Mucosa of stomach (tissue), 1 donor: ENCODE measurements around the gene GNAL.

ENCODE experiments used
- H3K27me3 ChIP-seq: one replicate; pipeline ENCODE4 v1.7.0; 2013; ENCODE audit warnings: mild to moderate bottlenecking, low read length; ENCODE audit not compliant: control insufficient read depth, insufficient read depth
- H3K36me3 ChIP-seq: one replicate; pipeline ENCODE4 v1.7.0; 2013; ENCODE audit warnings: low read length; ENCODE audit not compliant: control insufficient read depth, insufficient read depth
- H3K4me1 ChIP-seq: one replicate; pipeline ENCODE4 v1.7.0; 2013; ENCODE audit warnings: mild to moderate bottlenecking, low read length; ENCODE audit not compliant: control insufficient read depth, insufficient read depth
- H3K4me3 ChIP-seq: one replicate; pipeline ENCODE4 v1.7.0; 2013; ENCODE audit warnings: low read length
- H3K9ac ChIP-seq: one replicate; pipeline ENCODE4 v1.7.0; 2013; ENCODE audit warnings: mild to moderate bottlenecking, low read length, moderate library complexity
- H3K9me3 ChIP-seq: one replicate; pipeline ENCODE4 v1.7.0; 2013; ENCODE audit warnings: mild to moderate bottlenecking, low read length, moderate library complexity; ENCODE audit not compliant: control insufficient read depth
- donor health status: Pancreatic carcinoma.

GNAL gene

DNA sequence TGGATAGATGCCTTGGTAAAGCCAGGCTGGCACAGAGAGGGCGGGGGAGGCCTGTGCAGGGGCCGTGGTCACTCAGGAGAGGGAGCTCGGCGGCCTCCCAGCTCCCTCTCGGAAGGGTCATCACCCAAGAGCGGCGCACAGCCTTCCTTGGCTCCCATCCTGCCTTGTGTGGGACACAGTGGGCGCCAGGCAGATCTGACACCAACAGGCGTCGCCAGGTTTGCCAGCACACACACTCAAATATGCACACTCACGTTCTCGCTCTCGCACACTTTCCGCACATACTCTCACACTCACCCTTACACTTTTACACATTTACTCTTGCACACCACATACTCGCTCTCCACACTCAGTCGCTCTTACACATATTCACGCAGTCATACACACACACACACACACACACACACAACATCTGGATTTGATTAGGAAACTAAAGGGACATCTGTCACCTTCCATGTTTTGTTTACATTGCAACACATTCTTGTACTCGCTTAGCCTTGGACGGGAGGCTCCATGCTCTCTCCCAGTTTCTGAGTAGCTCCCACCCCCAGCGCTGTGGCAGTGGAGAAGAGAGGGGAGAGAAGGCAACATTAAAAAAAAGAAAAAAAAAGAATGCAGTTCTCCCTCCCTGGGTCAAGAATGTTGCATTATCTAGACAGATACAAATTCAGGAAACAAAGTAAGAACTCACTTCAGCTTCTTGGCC lies 172.7 kb downstream of the GNAL start:
- Histone ChIP-seq H3K9me3 (no peaks in the 10 kb centered on the region), H3K27me3 (no peaks in the 10 kb centered on the region), H3K36me3 (no peaks in the 10 kb centered on the region), H3K4me3 (no peak overlapping the region), H3K4me1 (peaks cover 31% of the 10 kb centered on the region), H3K9ac (no peak overlapping the region)

DNA sequence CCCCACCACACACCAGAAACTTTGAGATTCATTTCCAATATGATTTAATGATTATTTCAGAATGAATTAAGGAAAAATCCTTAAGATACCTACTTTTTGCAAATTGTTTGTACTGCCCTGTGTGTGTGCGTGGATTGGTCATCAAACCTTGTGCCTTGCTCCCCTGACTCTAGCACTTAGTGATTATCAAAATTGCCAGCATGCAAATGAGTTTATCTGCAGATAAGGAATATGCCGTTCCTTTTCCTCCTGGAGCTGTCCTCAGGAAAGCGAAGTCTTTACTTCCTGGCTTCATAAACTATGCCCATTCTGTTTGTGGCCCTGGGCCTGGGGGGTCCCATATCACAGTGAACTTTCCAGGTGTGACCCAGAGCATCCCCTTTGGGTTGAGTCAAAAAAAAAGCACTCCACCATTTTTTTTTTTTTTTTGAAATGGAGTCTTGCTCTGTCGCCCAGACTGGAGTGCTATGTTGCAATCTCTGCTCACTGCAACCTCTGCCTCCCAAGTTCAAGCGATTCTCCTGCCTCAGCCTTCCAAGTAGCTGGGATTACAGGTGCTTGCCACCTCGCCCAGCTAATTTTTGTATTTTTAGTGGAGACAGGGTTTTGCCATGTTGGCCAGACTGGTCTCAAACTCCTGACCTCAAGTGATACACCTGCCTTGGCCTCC lies 173.5 kb downstream of the GNAL start:
- Histone ChIP-seq H3K27me3 (no peaks in the 10 kb centered on the region), H3K4me1 (peaks cover 23% of the 10 kb centered on the region), H3K9ac (no peak overlapping the region), H3K4me3 (no peak overlapping the region), H3K36me3 (no peaks in the 10 kb centered on the region), H3K9me3 (no peaks in the 10 kb centered on the region)

DNA sequence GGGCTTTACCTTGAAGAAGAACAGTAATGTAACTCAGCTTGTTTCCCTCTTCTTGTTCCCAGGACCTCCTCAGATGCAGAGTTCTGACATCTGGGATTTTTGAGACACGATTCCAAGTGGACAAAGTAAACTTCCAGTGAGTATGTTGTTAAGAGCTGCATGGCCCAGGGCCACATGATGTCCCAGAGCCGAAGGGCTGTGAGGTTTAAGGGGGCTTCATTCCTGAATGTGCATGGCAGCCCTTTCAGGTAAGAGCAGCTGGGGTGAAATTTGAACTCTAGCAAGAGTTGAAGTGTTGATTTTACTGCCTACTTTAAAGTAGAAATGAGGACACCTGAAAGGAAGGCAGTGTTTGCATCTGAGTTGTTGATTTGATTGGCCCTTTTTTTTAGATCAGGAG lies 175.4 kb downstream of the GNAL start:
- H3K27me3 ChIP-seq, result no peaks in the 10 kb centered on the region
- H3K9ac ChIP-seq, result no peak overlapping the region
- no peaks in the 10 kb centered on the region for H3K36me3 ChIP-seq
- H3K4me1 ChIP-seq, result peaks cover 19% of the 10 kb centered on the region
- H3K9me3 ChIP-seq, result no peaks in the 10 kb centered on the region
- H3K4me3 ChIP-seq, result no peak overlapping the region

DNA sequence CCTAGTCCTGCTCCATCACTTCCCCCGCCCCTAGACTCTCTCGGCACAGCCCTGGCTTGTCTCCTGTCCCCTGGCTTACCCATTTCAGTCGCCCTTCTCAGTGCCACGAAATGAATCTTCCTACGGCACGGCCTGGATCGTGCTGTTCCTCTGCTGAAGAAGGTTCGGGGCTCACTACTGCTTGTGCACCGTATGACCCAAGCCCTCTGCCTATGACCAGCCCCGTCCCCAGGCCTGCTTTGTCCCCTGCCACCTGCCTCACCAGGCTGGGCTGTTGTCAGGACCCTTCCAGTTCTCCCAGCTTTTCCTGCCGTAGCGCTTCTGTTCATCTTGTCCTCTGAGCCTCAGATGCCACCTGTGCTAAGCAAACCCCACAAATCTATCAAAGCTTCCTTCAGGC lies 176.0 kb downstream of the GNAL start:
- peaks cover 13% of the 10 kb centered on the region for H3K4me1 ChIP-seq

DNA sequence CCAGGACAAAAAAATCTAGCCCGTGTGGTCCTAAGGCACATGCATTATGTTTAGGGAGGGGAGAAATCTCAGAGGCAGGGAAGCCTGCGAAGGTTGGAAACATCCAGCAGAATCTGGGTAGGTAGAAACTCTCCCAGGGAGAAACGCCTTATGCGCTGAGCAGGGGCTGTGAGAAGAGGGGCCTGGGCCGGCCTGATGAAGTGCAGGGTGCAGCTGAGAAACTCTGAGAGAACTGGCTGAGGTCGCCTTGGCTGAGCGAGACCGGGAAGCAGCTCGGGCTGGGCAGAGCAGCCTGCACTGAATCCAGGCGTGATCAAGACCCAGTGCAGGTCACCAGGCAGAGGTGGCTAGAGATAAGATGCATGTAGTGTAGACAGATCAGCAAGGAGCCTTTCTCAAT lies 177.3 kb downstream of the GNAL start:
- no peaks in the 10 kb centered on the region for H3K36me3 ChIP-seq
- peaks cover 12% of the 10 kb centered on the region for H3K4me1 ChIP-seq
- no peaks in the 10 kb centered on the region for H3K9me3 ChIP-seq
- no peak overlapping the region for H3K9ac ChIP-seq
- H3K4me3 ChIP-seq, result no peak overlapping the region
- H3K27me3 ChIP-seq, result no peaks in the 10 kb centered on the region

More for the DNA sequence above, 176.0 kb downstream of the GNAL start:
- Histone ChIP-seq H3K4me3 (no peak overlapping the region), H3K36me3 (no peaks in the 10 kb centered on the region), H3K9me3 (no peaks in the 10 kb centered on the region), H3K9ac (no peak overlapping the region), H3K27me3 (no peaks in the 10 kb centered on the region)

DNA sequence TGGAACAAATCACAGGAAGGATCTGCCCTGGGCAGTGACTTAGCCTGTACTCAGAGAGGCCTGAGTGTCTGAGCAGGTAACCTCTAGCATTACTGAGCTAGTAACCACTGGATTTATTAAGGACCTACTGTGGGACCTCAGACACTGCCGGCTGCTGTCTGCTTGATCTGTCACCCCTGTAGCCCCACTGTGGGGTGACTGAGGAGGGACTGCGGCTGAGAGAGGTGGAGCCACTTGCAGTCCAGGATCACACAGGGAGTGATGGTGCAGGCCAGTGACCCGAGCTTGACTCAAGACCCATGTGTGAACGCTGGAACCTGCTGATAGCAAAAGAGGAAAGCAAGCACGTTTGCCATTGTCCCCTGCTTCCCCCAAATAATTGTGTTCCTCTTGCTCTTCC lies 177.7 kb downstream of the GNAL start:
- Histone ChIP-seq H3K9ac (no peak overlapping the region), H3K36me3 (no peaks in the 10 kb centered on the region), H3K4me1 (peaks cover 11% of the 10 kb centered on the region), H3K4me3 (no peak overlapping the region), H3K9me3 (no peaks in the 10 kb centered on the region), H3K27me3 (no peaks in the 10 kb centered on the region)

DNA sequence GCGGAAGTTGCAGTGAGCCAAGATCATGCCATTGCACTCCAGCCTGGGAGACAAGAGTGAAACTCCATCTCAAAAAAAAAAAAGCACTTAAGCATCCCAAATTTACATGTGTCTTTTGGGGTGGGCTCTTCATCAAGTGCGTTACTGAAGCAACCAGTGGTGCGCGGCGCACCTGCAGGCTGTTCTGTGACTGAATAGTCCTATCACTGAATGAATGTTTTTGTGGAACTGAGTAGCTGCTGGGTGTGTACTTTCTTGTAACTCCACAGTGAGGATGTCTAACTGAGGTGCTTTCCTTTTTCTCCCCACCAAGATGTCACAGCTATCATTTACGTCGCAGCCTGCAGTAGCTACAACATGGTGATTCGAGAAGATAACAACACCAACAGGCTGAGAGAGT lies 179.2 kb downstream of the GNAL start:
- Histone ChIP-seq H3K9me3 (no peaks in the 10 kb centered on the region), H3K4me1 (peaks cover 4% of the 10 kb centered on the region), H3K9ac (no peak overlapping the region), H3K36me3 (no peaks in the 10 kb centered on the region), H3K4me3 (no peak overlapping the region), H3K27me3 (no peaks in the 10 kb centered on the region)

DNA sequence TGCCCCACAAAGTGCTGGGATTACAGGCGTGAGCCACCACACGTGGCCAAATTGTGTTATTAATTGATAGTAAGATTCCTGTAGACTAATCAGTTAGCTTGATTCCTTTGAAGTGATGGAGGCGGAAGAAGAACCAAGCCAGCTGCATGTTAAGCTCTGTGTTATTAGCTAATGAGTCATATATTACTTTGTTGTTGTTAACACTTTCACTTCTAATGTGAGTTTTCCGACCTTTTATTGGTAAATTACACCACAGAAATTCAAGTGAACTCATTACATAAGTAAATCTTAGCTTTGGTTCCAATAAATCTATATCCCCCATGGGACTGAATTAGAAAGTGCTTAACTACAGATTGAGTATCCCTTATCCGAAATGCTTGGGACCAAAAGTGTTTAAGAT lies 182.4 kb downstream of the GNAL start:
- H3K4me3 ChIP-seq, result no peak overlapping the region
- H3K9me3 ChIP-seq, result no peaks in the 10 kb centered on the region
- no peaks in the 10 kb centered on the region for H3K36me3 ChIP-seq
- no peaks in the 10 kb centered on the region for H3K27me3 ChIP-seq
- H3K9ac ChIP-seq, result no peak overlapping the region
- peaks cover 4% of the 10 kb centered on the region for H3K4me1 ChIP-seq

DNA sequence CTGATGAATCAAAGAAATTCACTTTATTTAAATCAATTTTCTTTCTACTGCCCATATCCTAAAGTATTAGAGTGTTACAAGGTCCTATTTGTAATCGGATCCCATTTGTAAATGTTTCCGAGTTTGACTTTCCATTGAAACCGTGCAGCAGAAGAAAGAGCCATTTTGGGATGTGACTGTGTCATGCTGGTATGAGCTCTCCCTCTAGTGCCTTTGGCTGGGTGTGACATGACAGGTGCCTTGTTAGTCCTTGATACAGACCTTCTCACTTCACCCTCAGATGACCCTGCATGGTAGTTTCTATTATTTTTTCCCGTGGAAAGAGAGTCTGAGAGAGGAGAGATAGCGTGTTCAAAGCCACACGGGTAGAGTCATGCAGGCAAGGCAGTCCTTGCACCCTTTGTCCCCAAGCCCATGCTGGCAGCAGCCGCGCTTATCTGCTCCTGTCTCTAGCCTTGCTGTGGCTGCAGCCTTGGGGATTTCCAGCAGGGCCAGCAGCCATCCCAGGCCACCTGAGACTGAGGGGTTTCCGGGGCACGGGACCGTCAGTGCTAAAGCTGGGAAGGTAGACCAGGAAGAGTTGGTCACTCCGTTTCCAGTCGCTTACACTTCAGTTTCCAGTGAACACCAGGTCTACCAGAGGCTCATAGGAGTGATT lies 183.5 kb downstream of the GNAL start:
- Histone ChIP-seq H3K27me3 (no peaks in the 10 kb centered on the region), H3K36me3 (no peaks in the 10 kb centered on the region), H3K4me3 (no peak overlapping the region), H3K4me1 (peaks cover 4% of the 10 kb centered on the region), H3K9me3 (no peaks in the 10 kb centered on the region), H3K9ac (no peak overlapping the region)

DNA sequence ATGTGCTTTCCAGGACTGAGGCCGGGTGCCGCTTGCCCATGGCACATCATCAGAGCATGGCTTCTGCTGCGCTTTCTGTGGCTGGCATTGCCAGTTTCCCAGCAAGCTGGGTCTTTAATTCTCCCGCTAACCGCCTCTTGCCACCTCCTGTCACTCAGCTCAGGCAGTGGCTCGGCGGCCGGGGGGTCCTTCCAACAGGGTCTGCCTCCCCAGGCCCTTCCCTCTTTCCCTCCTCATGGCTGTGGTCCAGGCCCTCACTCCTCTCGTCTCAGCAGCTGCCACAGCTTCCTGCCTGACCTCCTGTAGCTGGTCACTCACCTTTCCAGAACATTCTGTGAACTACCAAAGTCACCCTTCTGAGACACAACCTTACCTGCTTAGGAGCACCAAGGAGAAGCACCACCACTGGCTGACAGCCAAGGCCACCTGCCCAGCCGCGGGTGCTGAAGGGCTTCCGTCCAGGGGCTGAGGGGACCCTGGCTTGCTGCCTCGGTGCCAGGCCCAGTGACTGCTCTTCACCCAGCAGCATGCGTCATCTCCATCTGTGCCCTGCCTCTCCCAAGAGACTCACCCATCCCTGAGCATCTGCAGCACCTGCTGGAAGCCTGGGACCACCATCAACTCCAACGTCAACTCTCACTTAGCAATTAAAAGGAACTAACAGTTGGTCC lies 184.7 kb downstream of the GNAL start:
- Histone ChIP-seq H3K36me3 (no peaks in the 10 kb centered on the region), H3K4me1 (peaks cover 4% of the 10 kb centered on the region), H3K27me3 (no peaks in the 10 kb centered on the region), H3K9ac (no peak overlapping the region), H3K4me3 (no peak overlapping the region), H3K9me3 (no peaks in the 10 kb centered on the region)

DNA sequence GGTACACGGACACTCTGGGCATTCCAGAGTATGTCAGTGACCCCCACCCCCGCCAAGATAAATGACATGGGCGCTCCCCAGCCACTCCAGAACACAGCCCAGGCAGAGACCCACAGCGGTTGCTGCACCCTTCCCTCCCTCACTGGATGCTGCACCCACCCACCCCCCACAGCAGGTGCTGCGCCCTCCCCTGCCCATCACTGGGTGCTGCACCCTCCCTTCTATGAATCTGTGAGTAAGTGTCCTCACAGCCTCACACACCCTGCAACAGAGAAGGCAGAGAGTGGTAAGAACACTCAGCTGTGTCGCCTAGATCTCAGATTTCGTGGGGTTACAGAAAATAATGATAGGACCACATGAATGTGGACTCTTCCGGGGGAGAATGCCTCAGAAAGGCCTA lies 185.6 kb downstream of the GNAL start:
- peaks cover 4% of the 10 kb centered on the region for H3K4me1 ChIP-seq
- H3K9ac ChIP-seq, result no peak overlapping the region
- H3K9me3 ChIP-seq, result no peaks in the 10 kb centered on the region
- no peaks in the 10 kb centered on the region for H3K36me3 ChIP-seq
- H3K27me3 ChIP-seq, result no peaks in the 10 kb centered on the region
- no peak overlapping the region for H3K4me3 ChIP-seq
